ENCODE data around the gene KNDC1.

- no peak for TF ChIP-seq POLR2A (IDR thresholded peaks at IDR 0.05)
- TF ChIP-seq, protein P1, sequence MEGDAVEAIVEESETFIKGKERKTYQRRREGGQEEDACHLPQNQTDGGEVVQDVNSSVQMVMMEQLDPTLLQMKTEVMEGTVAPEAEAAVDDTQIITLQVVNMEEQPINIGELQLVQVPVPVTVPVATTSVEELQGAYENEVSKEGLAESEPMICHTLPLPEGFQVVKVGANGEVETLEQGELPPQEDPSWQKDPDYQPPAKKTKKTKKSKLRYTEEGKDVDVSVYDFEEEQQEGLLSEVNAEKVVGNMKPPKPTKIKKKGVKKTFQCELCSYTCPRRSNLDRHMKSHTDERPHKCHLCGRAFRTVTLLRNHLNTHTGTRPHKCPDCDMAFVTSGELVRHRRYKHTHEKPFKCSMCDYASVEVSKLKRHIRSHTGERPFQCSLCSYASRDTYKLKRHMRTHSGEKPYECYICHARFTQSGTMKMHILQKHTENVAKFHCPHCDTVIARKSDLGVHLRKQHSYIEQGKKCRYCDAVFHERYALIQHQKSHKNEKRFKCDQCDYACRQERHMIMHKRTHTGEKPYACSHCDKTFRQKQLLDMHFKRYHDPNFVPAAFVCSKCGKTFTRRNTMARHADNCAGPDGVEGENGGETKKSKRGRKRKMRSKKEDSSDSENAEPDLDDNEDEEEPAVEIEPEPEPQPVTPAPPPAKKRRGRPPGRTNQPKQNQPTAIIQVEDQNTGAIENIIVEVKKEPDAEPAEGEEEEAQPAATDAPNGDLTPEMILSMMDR (IDR thresholded peaks at IDR 0.05), result no peak
These were observed 27.3 kb downstream of the KNDC1 start for GRCh38 chr10:133187091-133187905.
